PC-9 (cell line): ENCODE results near the gene STMN3. TPM values are rescaled to one million over a fixed set of nuclear protein-coding genes. Genes with fewer than 3 reads are reported as not detected.

Experiments
- BruUV-seq: library from RNA; stranded (reverse); fragments of 400-500 nt; replicated peaks from 2 replicates; lab custom pipeline; 2021; lab: Mats Ljungman, UMichigan
- CTCF ChIA-PET: fragments of 300-600 bp; sonication (Branson Sonifier 250); formaldehyde crosslinking; loops from one replicate; lab custom pipeline; 2022; ENCODE audit warnings: antibody characterized with exemption; lab: Charles Lee
- POLR2A ChIA-PET: fragments of 300-600 bp; sonication (Branson Sonifier 250); formaldehyde crosslinking; loops from one replicate; lab custom pipeline; 2022; ENCODE audit warnings: antibody characterized with exemption; ENCODE audit not compliant: unreplicated experiment; lab: Charles Lee
- DNase-seq, 2 experiments: peaks; one replicate each; pipeline versions ENCODE4 v3.0.0 to v3.0.0-alpha.2; 2015 to 2022; ENCODE audit warnings: mixed read lengths in 1 of 2
- H2AFZ ChIP-seq: fragments of 200-600 bp; sonication (generic); 2 replicates; pipeline ENCODE4 v1.8.1; 2017; ENCODE audit warnings: antibody characterized with exemption
- H3F3A ChIP-seq: fragments of 200-600 bp; sonication (generic); 2 replicates; pipeline ENCODE4 v1.8.1; 2017; ENCODE audit warnings: antibody characterized with exemption, mild to moderate bottlenecking, low read depth; ENCODE audit not compliant: insufficient read depth
- H3K27ac ChIP-seq: fragments of 200-600 bp; sonication (generic); 2 replicates; pipeline ENCODE4 v1.6.1; 2016; ENCODE audit warnings: mixed run types
- H3K27me3 ChIP-seq: fragments of 200-600 bp; sonication (generic); 2 replicates; pipeline ENCODE4 v1.6.1; 2016; ENCODE audit warnings: low read depth, mixed run types; ENCODE audit not compliant: insufficient read depth
- H3K36me3 ChIP-seq: fragments of 200-600 bp; sonication (generic); 2 replicates; pipeline ENCODE4 v1.6.1; 2016; ENCODE audit warnings: low read depth, mixed run types
- H3K4me1 ChIP-seq: fragments of 200-600 bp; sonication (generic); replicated peaks from 2 replicates; pipeline ENCODE4 v1.6.1; 2016; ENCODE audit warnings: mixed run types; ENCODE audit not compliant: insufficient read depth
- H3K4me2 ChIP-seq: fragments of 200-600 bp; sonication (generic); 2 replicates; pipeline ENCODE4 v1.6.1; 2017; ENCODE audit warnings: mixed run types
- H3K4me3 ChIP-seq: fragments of 200-600 bp; sonication (generic); 2 replicates; pipeline ENCODE4 v1.6.1; 2016; ENCODE audit warnings: mixed run types
- H3K79me2 ChIP-seq: fragments of 200-600 bp; sonication (generic); 2 replicates; pipeline ENCODE4 v1.6.1; 2017; ENCODE audit warnings: low read depth, mixed run types
- H3K9me2 ChIP-seq: fragments of 200-600 bp; sonication (generic); 2 replicates; pipeline ENCODE4 v1.8.1; 2017; ENCODE audit warnings: mild to moderate bottlenecking; ENCODE audit not compliant: insufficient read depth
- H3K9me3 ChIP-seq: fragments of 200-600 bp; sonication (generic); 2 replicates; pipeline ENCODE4 v1.8.1; 2016; ENCODE audit warnings: low read depth; ENCODE audit not compliant: insufficient read depth
- H4K20me1 ChIP-seq: fragments of 200-600 bp; sonication (generic); 2 replicates; pipeline ENCODE4 v1.8.1; 2017; ENCODE audit not compliant: insufficient read depth
- EZH2 ChIP-seq: fragments of 200-600 bp; sonication (generic); IDR thresholded peaks from 2 replicates; pipeline ENCODE4 v1.8.0; 2017; ENCODE audit warnings: antibody characterized with exemption, low read depth
- intact Hi-C: fragments of 100-400 bp; cut with micrococcal nuclease; formaldehyde crosslinking; loops from one replicate; pipeline ENCODE4 v1.10.0; 2022; ENCODE audit not compliant: unreplicated experiment
- total RNA-seq: library from RNA; stranded (reverse); gene quantifications from 2 replicates; pipeline ENCODE4 v1.2.3, GENCODE V29; 2021
- TF ChIP-seq, protein P1 (sequence below): fragments of 200-600 bp; sonication (generic); conservative IDR thresholded peaks from 2 replicates; pipeline ENCODE4 v1.6.1; 2017; ENCODE audit warnings: mixed run types, antibody characterized with exemption, mild to moderate bottlenecking, moderate library complexity

The STMN3 gene
- total RNA-seq, 1 experiment from 2014 or later = 24.3 TPM

DNA sequence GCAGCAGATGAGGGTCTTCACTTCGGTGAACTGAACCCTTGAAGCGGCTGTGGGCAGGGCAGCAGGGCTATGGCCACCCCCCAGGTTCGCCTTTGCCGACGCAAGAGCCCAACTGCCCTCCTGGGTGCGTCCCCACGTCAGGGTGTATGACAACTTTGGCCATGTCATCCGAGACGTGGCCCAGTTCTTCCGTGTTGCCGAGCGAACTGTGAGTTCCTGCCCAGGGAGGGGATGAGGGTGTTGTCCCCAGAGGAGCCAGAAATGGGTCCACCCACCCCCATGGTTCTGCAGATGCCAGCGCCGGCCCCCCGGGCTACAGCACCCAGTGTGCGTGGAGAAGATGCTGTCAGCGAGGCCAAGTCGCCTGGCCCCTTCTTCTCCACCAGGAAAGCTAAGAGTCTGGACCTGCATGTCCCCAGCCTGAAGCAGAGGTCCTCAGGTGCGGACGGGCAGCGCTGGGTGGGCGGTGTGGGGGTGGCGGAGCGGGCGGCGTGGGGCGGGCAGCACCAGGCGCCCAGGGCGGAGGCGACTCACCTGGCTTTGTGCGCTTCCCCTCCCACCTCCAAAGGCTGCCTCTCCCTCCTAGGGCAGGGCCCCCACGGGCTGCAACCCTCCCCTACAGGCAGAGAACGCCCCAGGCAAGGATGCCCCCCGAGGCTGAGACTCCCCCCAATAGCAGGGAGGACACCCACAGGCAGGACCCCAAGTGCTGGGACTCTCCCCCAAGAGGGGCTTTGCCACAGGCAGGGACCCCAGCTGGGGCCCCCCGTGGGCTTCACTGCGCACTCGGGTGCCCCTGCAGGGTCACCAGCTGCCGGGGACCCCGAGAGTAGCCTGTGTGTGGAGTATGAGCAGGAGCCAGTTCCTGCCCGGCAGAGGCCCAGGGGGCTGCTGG, 37.0 kb upstream of the STMN3 start:
- no peaks in the 10 kb centered on the region for H3K9me2 ChIP-seq
- peaks cover 41% of the 10 kb centered on the region for H3K4me1 ChIP-seq
- no peaks in the 10 kb centered on the region for H4K20me1 ChIP-seq
- H3K4me2 ChIP-seq = peak overlapping the region; percentile 37; the same call in 1 of the 2 replicates
- H3K27ac ChIP-seq = no peak overlapping the region
- no TSS peak for BruUV-seq
- no peaks in the 10 kb centered on the region for H3K9me3 ChIP-seq
- intact Hi-C loops = no loop called here
- DNase-seq = no peak
- no peaks in the 10 kb centered on the region for H3K36me3 ChIP-seq
- ChIA-PET POLR2A (no interaction called here), CTCF (no interaction called here)
- no peak overlapping the region for H2AFZ ChIP-seq
- peaks cover 35% of the 10 kb centered on the region for H3F3A ChIP-seq
- H3K4me3 ChIP-seq = no peak overlapping the region
- TF ChIP-seq, protein P1, sequence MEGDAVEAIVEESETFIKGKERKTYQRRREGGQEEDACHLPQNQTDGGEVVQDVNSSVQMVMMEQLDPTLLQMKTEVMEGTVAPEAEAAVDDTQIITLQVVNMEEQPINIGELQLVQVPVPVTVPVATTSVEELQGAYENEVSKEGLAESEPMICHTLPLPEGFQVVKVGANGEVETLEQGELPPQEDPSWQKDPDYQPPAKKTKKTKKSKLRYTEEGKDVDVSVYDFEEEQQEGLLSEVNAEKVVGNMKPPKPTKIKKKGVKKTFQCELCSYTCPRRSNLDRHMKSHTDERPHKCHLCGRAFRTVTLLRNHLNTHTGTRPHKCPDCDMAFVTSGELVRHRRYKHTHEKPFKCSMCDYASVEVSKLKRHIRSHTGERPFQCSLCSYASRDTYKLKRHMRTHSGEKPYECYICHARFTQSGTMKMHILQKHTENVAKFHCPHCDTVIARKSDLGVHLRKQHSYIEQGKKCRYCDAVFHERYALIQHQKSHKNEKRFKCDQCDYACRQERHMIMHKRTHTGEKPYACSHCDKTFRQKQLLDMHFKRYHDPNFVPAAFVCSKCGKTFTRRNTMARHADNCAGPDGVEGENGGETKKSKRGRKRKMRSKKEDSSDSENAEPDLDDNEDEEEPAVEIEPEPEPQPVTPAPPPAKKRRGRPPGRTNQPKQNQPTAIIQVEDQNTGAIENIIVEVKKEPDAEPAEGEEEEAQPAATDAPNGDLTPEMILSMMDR = no peak
- no peak for TF ChIP-seq EZH2
- H3K79me2 ChIP-seq = no peaks in the 10 kb centered on the region
- no peaks in the 10 kb centered on the region for H3K27me3 ChIP-seq

DNA sequence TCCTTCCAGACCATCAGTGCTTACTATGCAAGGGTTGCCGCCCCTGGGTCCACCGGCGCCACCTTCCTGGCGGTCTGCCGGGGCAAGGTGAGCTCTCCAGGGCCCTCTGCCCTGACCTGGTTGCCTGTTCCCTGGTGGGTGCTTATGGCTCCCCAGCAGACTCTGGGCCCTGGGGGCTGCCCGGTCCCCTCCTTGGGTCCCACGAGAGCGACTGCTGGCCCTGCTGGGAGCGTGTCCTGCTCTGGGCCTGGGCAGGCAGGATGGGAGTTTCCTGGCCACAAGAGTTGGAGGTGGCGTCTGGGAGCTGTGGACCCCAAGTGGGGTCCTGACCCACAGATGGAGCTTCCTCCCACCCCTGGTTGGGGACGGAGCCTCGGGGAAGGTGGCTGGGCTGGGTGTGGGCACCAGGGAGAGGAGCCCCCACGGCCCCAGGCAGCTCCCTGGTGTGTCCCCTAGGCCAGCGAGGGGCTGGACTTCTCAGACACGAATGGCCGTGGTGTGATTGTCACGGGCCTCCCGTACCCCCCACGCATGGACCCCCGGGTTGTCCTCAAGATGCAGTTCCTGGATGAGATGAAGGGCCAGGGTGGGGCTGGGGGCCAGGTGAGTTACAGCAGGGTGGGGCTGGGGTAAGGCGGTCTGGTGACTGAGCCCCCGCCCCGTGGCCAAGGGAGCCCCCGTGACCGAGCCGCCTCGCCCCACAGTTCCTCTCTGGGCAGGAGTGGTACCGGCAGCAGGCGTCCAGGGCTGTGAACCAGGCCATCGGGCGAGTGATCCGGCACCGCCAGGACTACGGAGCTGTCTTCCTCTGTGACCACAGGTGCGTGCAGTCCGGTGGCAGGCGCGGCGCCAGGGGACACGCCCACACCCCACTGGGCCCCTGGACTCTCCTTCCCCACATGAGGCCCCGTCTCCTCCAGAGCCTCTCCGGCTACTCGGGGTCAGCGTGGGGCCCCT, 36.1 kb upstream of the STMN3 start:
- Histone ChIP-seq H3K9me3 (no peaks in the 10 kb centered on the region), H3F3A (peaks cover 40% of the 10 kb centered on the region), H3K4me1 (peaks cover 47% of the 10 kb centered on the region), H3K4me3 (no peak overlapping the region), H3K36me3 (no peaks in the 10 kb centered on the region), H3K9me2 (no peaks in the 10 kb centered on the region), H3K27ac (no peak overlapping the region), H4K20me1 (no peaks in the 10 kb centered on the region), H3K4me2 (no peak overlapping the region), H3K79me2 (no peaks in the 10 kb centered on the region), H3K27me3 (no peaks in the 10 kb centered on the region), H2AFZ (no peak overlapping the region)
- BruUV-seq = no TSS peak
- ChIA-PET CTCF (no interaction called here), POLR2A (no interaction called here)
- intact Hi-C loops = loop anchor here (10.0 kb wide), 1 partner anchor 105 kb away; no protein-coding TSS in a partner anchor
- TF ChIP-seq, protein P1 = no peak
- no peak for TF ChIP-seq EZH2
- DNase-seq = peak in 1 of 2 experiments; percentile 25
